Right lobe of liver (tissue), 4 donors: ENCODE data around the gene SH3TC1.

Source experiments
- CTCF ChIP-seq, 4 donors: fragments of 200-600 bp in 3 of 4; fragments of 450-650 bp in 1 of 4; IDR thresholded peaks; one replicate each; pipeline versions ENCODE4 v1.5.1 to v1.8.0; 2016 to 2022; ENCODE audit warnings: antibody characterized with exemption in 4 of 4, mild to moderate bottlenecking in 2 of 4
- POLR2A ChIP-seq: fragments of 450-650 bp; IDR thresholded peaks from one replicate; pipeline ENCODE4 v1.6.1; 2017; ENCODE audit warnings: antibody characterized with exemption, mild to moderate bottlenecking
- donor health status: DM: no; HTN: no; CAD: no.
- donor health status: DM: no; HTN: no; CAD: no.
- donor health status: DM: no; HTN: yes; CAD: no.

DNA sequence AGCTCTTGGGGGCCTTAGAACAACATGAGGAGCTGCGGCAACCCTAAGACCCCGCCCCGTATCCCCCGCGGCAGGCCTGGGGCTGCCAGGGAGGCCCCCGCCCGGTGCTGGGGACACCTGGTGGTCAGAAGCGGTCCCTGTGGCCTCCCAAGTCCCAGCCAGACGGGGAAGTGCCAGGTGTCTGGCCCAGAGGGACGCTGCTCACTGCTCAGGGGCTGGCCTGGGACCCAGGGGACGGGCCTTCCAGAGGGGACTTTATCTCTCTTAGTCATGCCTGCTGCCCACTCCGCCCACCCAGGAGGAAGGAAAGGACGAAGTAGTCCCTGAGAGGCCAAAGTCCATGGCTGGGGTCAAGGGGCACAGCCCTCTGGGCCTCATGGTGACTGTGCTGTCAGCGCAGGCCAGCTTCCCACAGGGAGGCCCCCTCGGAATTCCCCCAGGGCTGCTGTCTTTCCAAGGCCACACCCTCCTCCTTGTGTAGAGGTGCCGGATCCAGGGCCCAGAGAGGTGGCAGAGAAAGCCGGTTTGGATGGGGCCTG, 39.5 kb downstream of the SH3TC1 start:
- TF ChIP-seq CTCF (IDR thresholded peaks at IDR 0.05) = peak; percentile 22 to 37 (median 25)
- no peak for TF ChIP-seq POLR2A
